T-helper 1 cell treated with Interleukin-12 subunit alpha and Interleukin-12 subunit beta and Interleukin-4 antibody, amounts not matched to agents 30 μg/mL and 1 μg/mL, for 36 hours (primary cell): Measurements from ENCODE around the gene FAM83E.
A peak's percentile ranks its signal among the peaks of the same experiment; 100 is the strongest.
"Not testable (repeated sequence)": the region's sequence is repeated elsewhere in the genome, so short reads cannot be mapped to it uniquely, and the experiment has no call there.

ENCODE experiments used
- H3K27ac Mint-ChIP-seq: one replicate; pipeline ENCODE4 v1.8.0; 2021; ENCODE audit warnings: mild to moderate bottlenecking, mixed read lengths
- H3K27me3 Mint-ChIP-seq: one replicate; pipeline ENCODE4 v1.8.0; 2021; ENCODE audit warnings: low read depth, mixed read lengths
- H3K36me3 Mint-ChIP-seq: one replicate; pipeline ENCODE4 v1.8.0; 2021; ENCODE audit warnings: low read depth, mixed read lengths
- H3K4me1 Mint-ChIP-seq: one replicate; pipeline ENCODE4 v1.8.0; 2021; ENCODE audit warnings: low read depth, mixed read lengths
- H3K4me3 Mint-ChIP-seq: one replicate; pipeline ENCODE4 v1.8.0; 2021; ENCODE audit warnings: mild to moderate bottlenecking, moderate library complexity, mixed read lengths
- H3K9me3 Mint-ChIP-seq: one replicate; pipeline ENCODE4 v1.8.0; 2021; ENCODE audit warnings: mixed read lengths

FAM83E gene

GRCh38 chr19:48596679-48597465 lies 18.0 kb downstream of the FAM83E start:
- H3K4me3 Mint-ChIP-seq = peak overlapping the region; percentile 74
- peaks cover 7% of the 10 kb centered on the region for H3K4me1 Mint-ChIP-seq
- no peaks in the 10 kb centered on the region for H3K36me3 Mint-ChIP-seq
- H3K9me3 Mint-ChIP-seq = no peaks in the 10 kb centered on the region
- no peaks in the 10 kb centered on the region for H3K27me3 Mint-ChIP-seq
- peak overlapping the region; percentile 76 for H3K27ac Mint-ChIP-seq

DNA sequence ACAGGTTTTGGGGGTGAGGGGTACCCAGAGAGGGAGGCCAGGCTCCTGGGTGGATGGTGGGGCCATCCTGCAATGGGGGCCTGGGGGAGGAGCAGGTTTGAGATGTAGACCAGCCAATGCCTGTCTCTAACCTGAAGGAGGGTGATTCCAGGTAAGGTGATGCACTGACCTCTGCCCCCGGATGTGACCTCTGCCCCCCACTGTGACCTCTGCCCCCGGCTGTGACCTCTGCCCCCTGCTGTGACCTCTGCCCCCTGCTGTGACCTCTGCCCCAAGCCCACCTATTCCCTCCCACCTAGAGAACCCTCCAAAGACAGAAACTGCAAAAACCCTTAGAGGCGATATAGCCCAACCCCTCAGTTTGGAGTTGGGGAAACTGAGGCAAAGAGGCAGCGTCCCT lies 18.6 kb downstream of the FAM83E start:
- Mint-ChIP-seq H3K27ac (no peak overlapping the region), H3K27me3 (no peaks in the 10 kb centered on the region), H3K9me3 (no peaks in the 10 kb centered on the region), H3K4me3 (peak overlapping the region; percentile 74), H3K4me1 (peaks cover 9% of the 10 kb centered on the region), H3K36me3 (no peaks in the 10 kb centered on the region)

GRCh38 chr19:48595833-48596232 lies 19.0 kb downstream of the FAM83E start:
- H3K4me1 Mint-ChIP-seq = peaks cover 9% of the 10 kb centered on the region
- H3K4me3 Mint-ChIP-seq = peak overlapping the region; percentile 74
- H3K9me3 Mint-ChIP-seq = no peaks in the 10 kb centered on the region
- no peak overlapping the region for H3K27ac Mint-ChIP-seq
- H3K27me3 Mint-ChIP-seq = no peaks in the 10 kb centered on the region
- H3K36me3 Mint-ChIP-seq = no peaks in the 10 kb centered on the region

GRCh38 chr19:48595171-48595570 lies 19.7 kb downstream of the FAM83E start:
- Mint-ChIP-seq H3K36me3 (peaks cover 3% of the 10 kb centered on the region), H3K4me1 (peaks cover 9% of the 10 kb centered on the region), H3K27ac (peak overlapping the region; percentile 77), H3K9me3 (no peaks in the 10 kb centered on the region), H3K4me3 (peak overlapping the region; percentile 77), H3K27me3 (no peaks in the 10 kb centered on the region)

GRCh38 chr19:48591021-48591420 lies 23.9 kb downstream of the FAM83E start:
- Mint-ChIP-seq H3K27me3 (peaks cover 7% of the 10 kb centered on the region), H3K27ac (no peak overlapping the region), H3K4me3 (no peak overlapping the region), H3K36me3 (peaks cover 9% of the 10 kb centered on the region), H3K9me3 (no peaks in the 10 kb centered on the region), H3K4me1 (peaks cover 18% of the 10 kb centered on the region)

DNA sequence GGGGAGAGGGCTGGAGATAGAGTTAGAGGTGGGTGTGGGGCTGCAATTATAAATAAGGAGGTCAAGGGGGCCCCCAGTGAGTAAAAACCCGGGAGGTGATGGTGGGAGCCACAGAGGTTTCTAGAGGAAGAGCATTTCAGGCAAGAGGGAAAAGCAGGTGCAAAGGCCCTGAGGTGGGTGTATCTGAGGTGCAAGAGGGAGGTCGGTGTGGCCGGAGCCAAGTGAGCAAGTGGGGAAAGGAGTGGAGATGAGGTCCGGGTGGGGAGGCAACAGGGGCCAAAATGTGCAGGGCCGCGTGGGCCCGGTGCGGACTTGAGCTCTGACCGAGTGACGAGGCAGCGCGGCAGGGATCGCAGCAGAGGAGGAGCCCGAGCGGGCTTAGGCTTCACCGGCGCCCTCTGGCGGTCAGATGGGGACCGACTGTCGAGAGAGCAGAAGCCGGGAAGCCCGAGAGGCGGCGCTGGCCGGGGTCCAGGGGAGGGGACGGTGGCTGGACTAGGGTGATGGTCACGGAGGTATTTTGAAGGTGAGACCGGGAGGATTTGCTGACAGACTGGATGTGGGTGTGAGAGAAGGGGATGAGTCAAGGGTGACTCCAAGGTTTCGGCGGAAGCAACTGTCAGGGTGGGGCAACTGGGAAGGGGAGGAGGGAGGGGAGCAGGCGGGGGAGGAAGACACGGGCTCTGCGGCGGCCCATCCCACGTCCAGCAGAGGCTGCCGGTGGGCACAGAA lies 26.0 kb downstream of the FAM83E start:
- peaks cover 22% of the 10 kb centered on the region for H3K4me1 Mint-ChIP-seq
- H3K27ac Mint-ChIP-seq = peak overlapping the region; percentile 85
- H3K9me3 Mint-ChIP-seq = no peaks in the 10 kb centered on the region
- peaks cover 12% of the 10 kb centered on the region for H3K27me3 Mint-ChIP-seq
- H3K36me3 Mint-ChIP-seq = peaks cover 12% of the 10 kb centered on the region
- peak overlapping the region; percentile 78 for H3K4me3 Mint-ChIP-seq

- H3K4me1 Mint-ChIP-seq = peaks cover 18% of the 10 kb centered on the region
- H3K9me3 Mint-ChIP-seq = no peaks in the 10 kb centered on the region
- H3K27ac Mint-ChIP-seq = no peak overlapping the region
- H3K36me3 Mint-ChIP-seq = peaks cover 12% of the 10 kb centered on the region
- peaks cover 12% of the 10 kb centered on the region for H3K27me3 Mint-ChIP-seq
- no peak overlapping the region for H3K4me3 Mint-ChIP-seq
Observed at GRCh38 chr19:48587387-48587786, 27.5 kb downstream of the FAM83E start.

GRCh38 chr19:48582168-48582567 lies 32.7 kb downstream of the FAM83E start:
- Mint-ChIP-seq H3K4me3 (no peak overlapping the region), H3K27me3 (peaks cover 5% of the 10 kb centered on the region), H3K27ac (no peak overlapping the region), H3K36me3 (peaks cover 3% of the 10 kb centered on the region), H3K4me1 (peaks cover 6% of the 10 kb centered on the region), H3K9me3 (no peaks in the 10 kb centered on the region)

DNA sequence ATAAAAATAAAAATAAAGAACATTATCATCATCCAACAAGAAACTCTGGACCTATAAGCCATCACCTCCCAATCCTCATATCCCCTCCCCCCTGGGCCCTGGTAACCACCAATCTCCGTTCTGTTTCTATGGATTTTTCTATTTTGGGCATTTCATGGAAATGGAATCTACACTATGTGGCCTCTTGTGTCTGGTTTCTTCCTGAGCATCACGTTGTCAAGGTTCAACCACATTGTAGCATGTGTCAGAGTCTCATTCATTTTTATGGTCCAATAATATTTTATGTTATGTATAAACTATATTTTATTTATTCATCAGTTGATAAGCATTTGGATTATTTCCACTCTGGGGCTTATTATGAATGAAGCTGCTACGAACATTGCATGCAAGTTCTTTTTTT lies 36.0 kb downstream of the FAM83E start:
- no peak overlapping the region for H3K4me3 Mint-ChIP-seq
- no peaks in the 10 kb centered on the region for H3K4me1 Mint-ChIP-seq
- no peak overlapping the region for H3K27ac Mint-ChIP-seq
- no peaks in the 10 kb centered on the region for H3K36me3 Mint-ChIP-seq
- no peaks in the 10 kb centered on the region for H3K27me3 Mint-ChIP-seq
- H3K9me3 Mint-ChIP-seq = no peaks in the 10 kb centered on the region

- not testable (repeated sequence) for H3K27me3 Mint-ChIP-seq, H3K4me1 Mint-ChIP-seq, H3K4me3 Mint-ChIP-seq, H3K36me3 Mint-ChIP-seq, H3K9me3 Mint-ChIP-seq, H3K27ac Mint-ChIP-seq
Observed at GRCh38 chr19:48577908-48578307, 37.0 kb downstream of the FAM83E start.

DNA sequence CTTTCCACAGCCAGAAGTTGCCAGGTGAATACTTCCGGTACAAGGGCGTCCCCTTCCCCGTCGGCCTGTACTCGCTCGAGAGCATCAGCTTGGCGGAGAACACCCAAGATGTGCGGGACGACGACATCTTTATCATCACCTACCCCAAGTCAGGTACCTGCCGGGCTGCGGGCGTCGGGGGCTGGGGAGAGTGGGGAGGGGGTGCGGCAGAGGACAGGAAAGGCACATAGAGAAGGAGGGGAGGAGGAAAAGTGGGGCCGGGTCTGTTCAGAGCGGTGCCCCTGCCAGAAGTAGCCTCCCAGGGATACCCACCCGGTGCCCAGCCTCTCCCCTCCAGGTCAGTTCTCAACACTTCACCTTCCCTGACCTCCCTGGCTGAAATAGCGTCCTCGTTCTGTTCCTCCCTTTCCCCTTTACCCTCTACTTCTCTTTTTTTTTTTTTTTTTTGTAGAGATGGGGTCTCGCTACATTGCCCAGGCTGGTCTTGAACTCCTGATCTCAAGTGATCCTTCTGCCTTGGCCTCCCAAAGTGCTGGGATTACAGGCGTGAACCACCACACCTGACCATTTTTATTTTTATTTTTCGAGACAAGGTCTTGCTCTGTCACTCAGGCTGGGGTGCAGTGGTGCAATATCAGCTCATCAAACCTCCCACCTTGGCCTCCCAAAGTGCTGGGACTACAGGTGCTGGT lies 38.8 kb downstream of the FAM83E start:
- H3K27me3 Mint-ChIP-seq = no peaks in the 10 kb centered on the region
- no peak overlapping the region for H3K27ac Mint-ChIP-seq
- no peak overlapping the region for H3K4me3 Mint-ChIP-seq
- no peaks in the 10 kb centered on the region for H3K4me1 Mint-ChIP-seq
- H3K9me3 Mint-ChIP-seq = no peaks in the 10 kb centered on the region
- no peaks in the 10 kb centered on the region for H3K36me3 Mint-ChIP-seq

GRCh38 chr19:48573163-48573505 lies 41.7 kb downstream of the FAM83E start:
- Mint-ChIP-seq H3K36me3 (no peaks in the 10 kb centered on the region), H3K4me3 (no peak overlapping the region), H3K9me3 (no peaks in the 10 kb centered on the region), H3K27me3 (no peaks in the 10 kb centered on the region), H3K4me1 (no peaks in the 10 kb centered on the region), H3K27ac (no peak overlapping the region)

DNA sequence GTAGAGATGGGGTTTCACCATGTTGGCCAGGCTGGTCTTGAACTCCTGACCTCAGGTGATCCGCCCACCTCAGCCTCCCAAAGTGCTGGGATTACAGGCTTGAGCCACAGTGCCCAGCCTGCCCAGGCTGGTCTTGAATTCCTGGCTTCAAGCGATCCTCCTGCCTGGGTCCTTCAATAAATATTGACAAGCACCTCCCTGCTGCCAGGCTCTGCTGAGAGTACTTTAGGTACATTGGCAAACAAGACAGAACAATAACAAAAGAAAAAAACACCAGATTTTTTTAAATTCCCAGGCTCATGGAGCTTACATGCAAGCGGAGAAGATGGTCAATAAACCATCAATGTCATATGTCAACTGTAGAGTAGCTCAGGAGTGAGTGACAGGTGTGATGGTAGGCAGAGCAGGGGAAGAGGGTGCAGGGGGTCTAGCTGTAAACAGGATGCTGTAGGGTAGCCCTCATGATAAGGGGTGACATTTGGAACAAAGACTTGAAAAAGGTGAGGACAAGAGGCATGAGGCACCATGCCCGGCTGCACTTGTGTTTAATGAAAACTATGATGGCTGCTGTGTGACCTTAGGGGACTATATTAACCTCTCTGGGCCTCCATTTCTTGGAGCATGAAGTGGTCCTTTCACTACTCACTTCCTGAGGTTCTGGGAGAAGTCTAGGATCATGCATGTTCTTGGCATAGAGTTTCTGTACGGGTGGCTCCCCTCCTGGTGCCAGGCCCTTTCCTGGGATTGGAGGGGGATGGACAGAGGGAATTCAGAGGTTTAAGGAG lies 43.3 kb downstream of the FAM83E start:
- no peaks in the 10 kb centered on the region for H3K4me1 Mint-ChIP-seq
- no peaks in the 10 kb centered on the region for H3K9me3 Mint-ChIP-seq
- H3K27me3 Mint-ChIP-seq = peaks cover 4% of the 10 kb centered on the region
- no peaks in the 10 kb centered on the region for H3K36me3 Mint-ChIP-seq
- H3K27ac Mint-ChIP-seq = no peak overlapping the region
- no peak overlapping the region for H3K4me3 Mint-ChIP-seq

- H3K4me3 Mint-ChIP-seq = no peak overlapping the region
- H3K36me3 Mint-ChIP-seq = no peaks in the 10 kb centered on the region
- H3K9me3 Mint-ChIP-seq = no peaks in the 10 kb centered on the region
- H3K4me1 Mint-ChIP-seq = no peaks in the 10 kb centered on the region
- no peak overlapping the region for H3K27ac Mint-ChIP-seq
- peaks cover 4% of the 10 kb centered on the region for H3K27me3 Mint-ChIP-seq
Observed at GRCh38 chr19:48569814-48570213, 45.1 kb downstream of the FAM83E start.
